Gastroesophageal sphincter (tissue), 4 donors: Measurements from ENCODE around the gene TRAPPC1. TPM values are rescaled to one million over a fixed set of nuclear protein-coding genes. Genes with fewer than 3 reads are reported as not detected.

Source experiments
- ATAC-seq: fragments of 150-250 bp; one replicate; pipeline ENCODE4 v1.9.1; 2016; ENCODE audit warnings: mild to moderate bottlenecking, moderate library complexity
- H3K27ac ChIP-seq, 4 donors: fragments of 200-600 bp; sonication (generic) in 3 of 4; 1 replicate in 3 of 4; 2 replicates in 1 of 4; pipeline ENCODE4 v1.5.1; 2016 to 2019
- H3K27me3 ChIP-seq: fragments of 200-600 bp; sonication (generic); one replicate; pipeline ENCODE4 v1.5.1; 2019
- H3K36me3 ChIP-seq, 2 donors: fragments of 200-600 bp; sonication (generic); one replicate each; pipeline ENCODE4 v1.5.1; 2019; ENCODE audit warnings: control low read depth in 1 of 2
- H3K4me1 ChIP-seq, 3 donors: fragments of 200-600 bp; sonication (generic); 1 replicate in 2 of 3; 2 replicates in 1 of 3; pipeline ENCODE4 v1.5.1; 2016 to 2019; ENCODE audit warnings: control low read depth in 2 of 3
- H3K4me3 ChIP-seq, 2 donors: fragments of 200-600 bp; sonication (generic); one replicate each; pipeline ENCODE4 v1.5.1; 2019; ENCODE audit warnings: mild to moderate bottlenecking in 1 of 2, moderate library complexity in 1 of 2
- H3K9me3 ChIP-seq, 3 donors: fragments of 200-600 bp; sonication (generic); one replicate each; pipeline ENCODE4 v1.5.1; 2017 to 2019; ENCODE audit warnings: control low read depth in 2 of 3
- EP300 ChIP-seq: sonication (generic); formaldehyde crosslinking; IDR thresholded peaks from one replicate; pipeline ENCODE4 v1.6.1; 2017; ENCODE audit warnings: antibody characterized with exemption, mild to moderate bottlenecking
- POLR2A ChIP-seq, 2 donors: fragments of 450-650 bp; IDR thresholded peaks; one replicate each; pipeline ENCODE4 v1.6.1; 2017; ENCODE audit warnings: antibody characterized with exemption in 2 of 2, mild to moderate bottlenecking in 2 of 2, moderate library complexity in 1 of 2
- POLR2AphosphoS5 ChIP-seq: sonication (generic); formaldehyde crosslinking; IDR thresholded peaks from one replicate; pipeline ENCODE4 v1.6.1; 2017; ENCODE audit warnings: antibody characterized with exemption
- WGBS, 2 donors: methylation state at CpG; one replicate each; pipeline ENCODE4 v1.1.5; 2018; ENCODE audit warnings: low coverage in 1 of 2; 5-methylcytosine and 5-hydroxymethylcytosine counted together
- total RNA-seq, 4 donors: library from RNA; depleted of rRNA; stranded (reverse); fragments of >200 nt; gene quantifications; one replicate each; pipeline ENCODE4 v1.1.0, GENCODE V29; 2016
- TF ChIP-seq, protein P1 (sequence below), 4 experiments: fragments of 200-600 bp in 2 of 4; fragments of 450-650 bp in 2 of 4; sonication (generic) in 1 of 4; IDR thresholded peaks; one replicate each; pipeline ENCODE4 v1.5.1; 2017 to 2019; ENCODE audit warnings: antibody characterized with exemption in 4 of 4, mild to moderate bottlenecking in 2 of 4, moderate library complexity in 2 of 4

Gene TRAPPC1
- total RNA-seq, 4 donors from 2014 or later, result 20.9 to 44.2 (median 29.0) TPM

DNA sequence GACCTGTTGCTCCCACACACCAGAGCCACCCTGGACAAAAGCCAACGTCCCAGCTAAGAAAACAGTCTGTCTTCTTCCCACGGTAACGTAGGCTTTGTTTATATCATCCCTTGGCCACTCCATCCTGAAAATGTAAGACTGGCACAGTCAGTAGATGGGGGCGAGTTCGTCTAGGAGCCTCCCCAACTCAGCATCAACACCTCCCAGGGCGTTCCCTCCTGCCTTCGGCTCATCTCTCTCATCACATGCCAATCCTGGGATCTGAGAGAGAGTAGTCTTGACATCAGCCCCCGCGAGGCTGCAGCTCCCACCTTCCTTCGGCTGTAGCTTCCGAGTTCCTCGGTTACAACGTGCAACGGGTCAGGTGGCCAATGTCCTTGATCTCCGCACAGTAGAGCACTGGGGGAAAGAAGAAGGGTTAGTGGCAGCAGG lies 16.6 kb downstream of the TRAPPC1 start:
- H3K27ac ChIP-seq, result peak overlapping the region; percentile 83 to 99 (median 95)
- no peaks in the 10 kb centered on the region for H3K27me3 ChIP-seq
- no peak for TF ChIP-seq POLR2A (IDR thresholded peaks at IDR 0.05)
- no peak for TF ChIP-seq EP300
- TF ChIP-seq, protein P1, sequence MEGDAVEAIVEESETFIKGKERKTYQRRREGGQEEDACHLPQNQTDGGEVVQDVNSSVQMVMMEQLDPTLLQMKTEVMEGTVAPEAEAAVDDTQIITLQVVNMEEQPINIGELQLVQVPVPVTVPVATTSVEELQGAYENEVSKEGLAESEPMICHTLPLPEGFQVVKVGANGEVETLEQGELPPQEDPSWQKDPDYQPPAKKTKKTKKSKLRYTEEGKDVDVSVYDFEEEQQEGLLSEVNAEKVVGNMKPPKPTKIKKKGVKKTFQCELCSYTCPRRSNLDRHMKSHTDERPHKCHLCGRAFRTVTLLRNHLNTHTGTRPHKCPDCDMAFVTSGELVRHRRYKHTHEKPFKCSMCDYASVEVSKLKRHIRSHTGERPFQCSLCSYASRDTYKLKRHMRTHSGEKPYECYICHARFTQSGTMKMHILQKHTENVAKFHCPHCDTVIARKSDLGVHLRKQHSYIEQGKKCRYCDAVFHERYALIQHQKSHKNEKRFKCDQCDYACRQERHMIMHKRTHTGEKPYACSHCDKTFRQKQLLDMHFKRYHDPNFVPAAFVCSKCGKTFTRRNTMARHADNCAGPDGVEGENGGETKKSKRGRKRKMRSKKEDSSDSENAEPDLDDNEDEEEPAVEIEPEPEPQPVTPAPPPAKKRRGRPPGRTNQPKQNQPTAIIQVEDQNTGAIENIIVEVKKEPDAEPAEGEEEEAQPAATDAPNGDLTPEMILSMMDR (IDR thresholded peaks at IDR 0.05), result no peak
- peak; percentile 23 for TF ChIP-seq POLR2AphosphoS5
- H3K9me3 ChIP-seq, result no peaks in the 10 kb centered on the region
- WGBS, 2 donors, result 0 to 3% methylated on average over 3 to 5 of the region's 15 CpGs
- H3K4me1 ChIP-seq, result peaks cover 0 to 30% (median 16%) of the 10 kb centered on the region in 3 donors
- peaks cover 0 to 24% of the 10 kb centered on the region in 2 donors for H3K36me3 ChIP-seq
- peak overlapping the region; percentile 58 to 68 for H3K4me3 ChIP-seq
- peak; percentile 48 for ATAC-seq

DNA sequence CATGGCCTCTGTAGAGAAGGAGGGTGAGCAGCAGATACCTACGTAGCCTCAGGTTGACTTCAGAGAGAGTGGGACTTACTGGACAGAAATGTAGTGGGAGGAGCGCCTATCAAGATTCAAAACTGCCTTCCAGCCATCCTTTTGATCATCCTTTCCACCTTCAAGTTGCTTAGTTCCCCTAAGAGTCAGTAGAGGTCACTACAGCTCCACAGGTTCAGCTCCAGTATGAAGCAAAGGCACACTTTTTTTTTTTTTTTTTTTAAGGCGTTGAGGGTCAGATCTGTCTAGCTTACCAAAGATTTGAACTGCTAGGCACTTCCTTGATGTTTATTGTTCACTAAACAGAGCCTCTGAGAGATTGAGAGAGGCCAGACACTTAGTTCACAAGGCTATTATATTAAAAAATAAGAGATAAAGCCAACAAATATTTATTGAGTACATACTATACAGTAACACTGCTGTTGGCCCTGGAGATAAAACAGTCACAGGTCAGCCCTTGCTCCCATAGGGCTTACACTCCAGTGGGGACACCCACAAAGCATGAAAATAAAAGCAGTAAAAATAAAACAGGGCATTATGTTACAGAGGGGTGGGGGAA lies 18.7 kb downstream of the TRAPPC1 start:
- H3K9me3 ChIP-seq, result no peaks in the 10 kb centered on the region
- H3K36me3 ChIP-seq, result peaks cover 0 to 45% of the 10 kb centered on the region in 2 donors
- no peaks in the 10 kb centered on the region for H3K27me3 ChIP-seq
- peak overlapping the region in 1 of 4 donors; percentile 26 for H3K27ac ChIP-seq
- H3K4me3 ChIP-seq, result no peak overlapping the region
- H3K4me1 ChIP-seq, result peaks cover 0 to 30% (median 16%) of the 10 kb centered on the region in 3 donors
- ATAC-seq, result no peak
- TF ChIP-seq EP300 (no peak), POLR2AphosphoS5 (no peak), POLR2A (IDR thresholded peaks at IDR 0.05) (no peak)
- TF ChIP-seq, protein P1 (IDR thresholded peaks at IDR 0.05), result peak in 3 of 4 experiments; percentile 65 to 74 (median 69)
- WGBS, 2 donors, result 0 to 41% methylated on average over 1 to 3 of the region's 3 CpGs

DNA sequence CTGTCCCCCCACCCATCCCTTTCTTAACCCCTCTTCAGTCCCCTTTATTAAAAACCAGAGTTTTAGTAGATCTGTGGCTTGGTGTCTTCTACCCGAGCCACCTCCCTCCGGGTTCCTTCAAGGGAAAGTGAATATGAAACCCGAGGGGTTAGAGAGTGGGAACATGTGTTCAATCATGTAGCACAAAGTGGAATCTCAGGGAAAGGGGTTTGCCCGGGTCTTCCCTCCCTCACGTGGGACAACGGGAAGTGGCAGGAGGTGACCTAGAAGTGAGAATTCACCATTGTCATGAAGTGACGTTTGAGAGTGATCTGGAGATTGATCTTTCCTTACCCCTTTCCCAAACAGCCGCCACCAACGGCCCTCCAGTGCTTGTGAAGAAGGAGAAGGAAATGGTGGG lies 20.6 kb downstream of the TRAPPC1 start:
- Histone ChIP-seq H3K27ac (no peak overlapping the region), H3K36me3 (peaks cover 0 to 64% of the 10 kb centered on the region in 2 donors)
- WGBS, 2 donors, result 77 to 80% methylated on average over 1 to 4 of the region's 9 CpGs

DNA sequence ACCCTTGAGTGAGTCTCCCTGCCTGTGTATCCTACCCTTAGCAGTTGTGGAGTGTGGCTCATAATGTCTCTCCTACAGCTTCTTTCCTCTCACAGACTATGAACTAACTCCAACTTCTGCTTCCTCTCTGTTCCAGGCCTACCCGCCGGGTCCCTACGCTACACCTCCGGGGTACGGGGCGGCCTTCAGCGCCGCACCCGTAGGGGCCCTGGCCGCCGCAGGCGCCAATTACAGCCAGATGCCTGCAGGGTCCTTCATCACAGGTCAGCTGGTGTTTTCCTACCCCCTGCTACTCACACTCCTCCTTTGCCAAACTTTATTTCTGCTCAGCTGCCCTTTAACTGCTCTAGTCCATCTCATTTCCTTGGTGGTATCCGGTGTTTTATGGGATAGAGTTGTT lies 21.0 kb downstream of the TRAPPC1 start:
- Histone ChIP-seq H3K4me1 (peaks cover 0 to 18% (median 7%) of the 10 kb centered on the region in 3 donors), H3K36me3 (peaks cover 0 to 68% of the 10 kb centered on the region in 2 donors), H3K27me3 (no peaks in the 10 kb centered on the region), H3K27ac (no peak overlapping the region), H3K4me3 (no peak overlapping the region), H3K9me3 (no peaks in the 10 kb centered on the region)
- ATAC-seq, result no peak
- WGBS, 2 donors, result 95 to 96% methylated on average over 13 of the region's 13 CpGs
- TF ChIP-seq EP300 (no peak), POLR2AphosphoS5 (no peak), POLR2A (IDR thresholded peaks at IDR 0.05) (no peak)
- TF ChIP-seq, protein P1 (IDR thresholded peaks at IDR 0.05), result no peak

More for the DNA sequence above, 20.6 kb downstream of the TRAPPC1 start:
- no peak overlapping the region for H3K4me3 ChIP-seq
- TF ChIP-seq, protein P1 (IDR thresholded peaks at IDR 0.05), result no peak
- no peak for TF ChIP-seq POLR2AphosphoS5
- no peak for ATAC-seq
- peaks cover 0 to 21% (median 8%) of the 10 kb centered on the region in 3 donors for H3K4me1 ChIP-seq
- H3K27me3 ChIP-seq, result no peaks in the 10 kb centered on the region
- no peaks in the 10 kb centered on the region for H3K9me3 ChIP-seq

DNA sequence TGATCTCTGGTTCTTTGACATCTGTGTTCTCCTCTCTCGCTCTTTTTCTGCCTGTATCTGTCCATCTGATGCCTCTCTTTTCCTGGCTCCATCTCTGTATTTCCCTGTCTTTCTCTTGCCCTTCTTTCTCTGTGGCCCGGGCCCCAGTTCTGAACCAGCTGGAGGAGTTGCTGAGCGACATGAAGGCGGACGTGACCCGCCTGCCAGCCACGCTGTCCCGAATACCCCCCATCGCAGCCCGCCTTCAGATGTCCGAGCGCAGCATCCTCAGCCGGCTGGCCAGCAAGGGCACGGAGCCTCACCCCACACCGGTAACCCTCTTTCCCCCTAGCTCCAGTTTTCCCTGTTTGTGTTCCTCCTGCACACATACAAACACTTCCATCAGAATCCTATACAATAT lies 21.5 kb downstream of the TRAPPC1 start:
- Histone ChIP-seq H3K27ac (no peak overlapping the region), H3K36me3 (peaks cover 0 to 73% of the 10 kb centered on the region in 2 donors), H3K4me3 (no peak overlapping the region), H3K9me3 (no peaks in the 10 kb centered on the region), H3K4me1 (peaks cover 0 to 15% (median 7%) of the 10 kb centered on the region in 3 donors), H3K27me3 (no peaks in the 10 kb centered on the region)
- WGBS, 2 donors, result 86 to 91% methylated on average over 12 to 15 of the region's 15 CpGs
- no peak for ATAC-seq
- TF ChIP-seq EP300, result no peak
- TF ChIP-seq POLR2A (IDR thresholded peaks at IDR 0.05), result no peak
- no peak for TF ChIP-seq POLR2AphosphoS5
- TF ChIP-seq, protein P1 (IDR thresholded peaks at IDR 0.05), result no peak
